Endothelial cell (in vitro differentiated cells): ENCODE measurements around the gene CUX1. TPM values are rescaled to one million over a fixed set of nuclear protein-coding genes. Genes with fewer than 3 reads are reported as not detected.

Experiments used
- DNase-seq: peaks from one replicate; pipeline ENCODE4 v3.0.0; 2021; ENCODE audit warnings: low spot score
- H3K27ac Mint-ChIP-seq: one replicate; pipeline ENCODE4 v1.8.0; 2021; ENCODE audit warnings: mixed read lengths, inconsistent platforms; ENCODE audit not compliant: unreplicated experiment
- H3K27me3 Mint-ChIP-seq: one replicate; pipeline ENCODE4 v1.8.0; 2021; ENCODE audit warnings: mild to moderate bottlenecking, moderate library complexity, mixed read lengths, inconsistent platforms; ENCODE audit not compliant: unreplicated experiment
- H3K36me3 Mint-ChIP-seq: one replicate; pipeline ENCODE4 v1.8.0; 2021; ENCODE audit warnings: mild to moderate bottlenecking, low read depth, mixed read lengths, inconsistent platforms; ENCODE audit not compliant: unreplicated experiment
- H3K4me1 Mint-ChIP-seq: one replicate; pipeline ENCODE4 v1.8.0; 2021; ENCODE audit warnings: mild to moderate bottlenecking, mixed read lengths, inconsistent platforms; ENCODE audit not compliant: unreplicated experiment
- H3K4me3 Mint-ChIP-seq: one replicate; pipeline ENCODE4 v1.8.0; 2021; ENCODE audit warnings: mild to moderate bottlenecking, mixed read lengths, inconsistent platforms; ENCODE audit not compliant: unreplicated experiment
- H3K9me3 Mint-ChIP-seq: one replicate; pipeline ENCODE4 v1.8.0; 2021; ENCODE audit warnings: mixed read lengths, inconsistent platforms; ENCODE audit not compliant: unreplicated experiment
- total RNA-seq: library from RNA; stranded (reverse); fragmentation: NEBNext Ultra II Directional; extraction: Animal tissue kit (Norgen Biotek cat#: 25700); gene quantifications from one replicate; pipeline ENCODE4 v1.2.1, GENCODE V29; 2021; ENCODE audit not compliant: unreplicated experiment
- TF ChIP-seq, protein P1 (sequence below): fragments of 200-600 bp; sonication (generic); IDR thresholded peaks from one replicate; pipeline ENCODE4 v1.5.0; 2021; ENCODE audit warnings: antibody characterized with exemption; ENCODE audit not compliant: unreplicated experiment

CUX1 gene
- total RNA-seq, 1 donor from 2014 or later = 43.7 TPM

DNA sequence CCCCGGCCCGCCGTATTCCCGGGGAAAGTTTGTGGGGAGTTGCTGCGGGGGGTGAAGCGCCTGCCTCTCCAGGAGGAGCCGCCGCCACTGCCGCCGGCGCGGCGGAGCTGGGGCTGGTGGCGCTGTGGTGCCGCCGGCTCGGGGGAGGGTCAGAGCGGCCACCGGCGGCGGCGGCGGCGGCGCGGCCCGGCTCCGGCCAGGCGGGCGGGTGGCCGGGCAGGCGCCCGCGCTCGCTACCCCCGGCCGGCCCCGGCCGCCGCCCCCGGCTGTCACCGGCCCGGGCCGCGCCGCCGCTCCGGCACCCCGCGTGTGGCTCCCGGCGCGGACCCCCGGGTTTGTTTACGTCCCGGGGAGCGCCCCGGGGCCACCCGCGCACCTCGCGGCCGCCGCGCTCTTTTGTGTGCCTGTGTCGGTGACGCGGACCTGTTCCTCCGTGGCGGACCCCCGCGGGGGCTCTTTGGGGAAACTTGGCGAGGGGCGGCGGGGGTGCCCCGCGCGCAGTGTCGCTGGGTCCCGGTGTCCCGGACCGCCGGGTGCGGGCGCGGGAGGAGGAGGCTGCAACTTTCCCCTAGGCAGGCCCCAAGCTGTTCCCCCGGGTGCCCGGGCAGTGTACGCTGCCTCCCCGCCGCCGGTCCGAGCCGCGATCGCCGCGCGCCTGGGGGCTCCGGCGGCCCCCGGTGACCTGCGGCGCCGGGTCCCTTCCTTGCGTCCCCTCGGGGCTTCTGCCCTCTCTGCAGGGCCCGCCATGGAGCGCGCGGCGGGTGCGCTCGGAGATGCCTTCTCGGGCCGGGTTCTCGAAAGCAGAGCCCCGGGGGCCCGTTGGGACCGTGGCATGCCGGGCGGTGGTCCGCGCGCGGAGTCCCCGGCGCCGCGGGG is 593 bp upstream of the CUX1 start:
- Mint-ChIP-seq H3K4me3 (no peak overlapping the region), H3K4me1 (peaks cover 12% of the 10 kb centered on the region), H3K36me3 (no peaks in the 10 kb centered on the region), H3K9me3 (no peaks in the 10 kb centered on the region), H3K27me3 (peaks cover 5% of the 10 kb centered on the region), H3K27ac (no peak overlapping the region)
- TF ChIP-seq, protein P1, sequence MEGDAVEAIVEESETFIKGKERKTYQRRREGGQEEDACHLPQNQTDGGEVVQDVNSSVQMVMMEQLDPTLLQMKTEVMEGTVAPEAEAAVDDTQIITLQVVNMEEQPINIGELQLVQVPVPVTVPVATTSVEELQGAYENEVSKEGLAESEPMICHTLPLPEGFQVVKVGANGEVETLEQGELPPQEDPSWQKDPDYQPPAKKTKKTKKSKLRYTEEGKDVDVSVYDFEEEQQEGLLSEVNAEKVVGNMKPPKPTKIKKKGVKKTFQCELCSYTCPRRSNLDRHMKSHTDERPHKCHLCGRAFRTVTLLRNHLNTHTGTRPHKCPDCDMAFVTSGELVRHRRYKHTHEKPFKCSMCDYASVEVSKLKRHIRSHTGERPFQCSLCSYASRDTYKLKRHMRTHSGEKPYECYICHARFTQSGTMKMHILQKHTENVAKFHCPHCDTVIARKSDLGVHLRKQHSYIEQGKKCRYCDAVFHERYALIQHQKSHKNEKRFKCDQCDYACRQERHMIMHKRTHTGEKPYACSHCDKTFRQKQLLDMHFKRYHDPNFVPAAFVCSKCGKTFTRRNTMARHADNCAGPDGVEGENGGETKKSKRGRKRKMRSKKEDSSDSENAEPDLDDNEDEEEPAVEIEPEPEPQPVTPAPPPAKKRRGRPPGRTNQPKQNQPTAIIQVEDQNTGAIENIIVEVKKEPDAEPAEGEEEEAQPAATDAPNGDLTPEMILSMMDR = no peak
- DNase-seq = peak; percentile 62

DNA sequence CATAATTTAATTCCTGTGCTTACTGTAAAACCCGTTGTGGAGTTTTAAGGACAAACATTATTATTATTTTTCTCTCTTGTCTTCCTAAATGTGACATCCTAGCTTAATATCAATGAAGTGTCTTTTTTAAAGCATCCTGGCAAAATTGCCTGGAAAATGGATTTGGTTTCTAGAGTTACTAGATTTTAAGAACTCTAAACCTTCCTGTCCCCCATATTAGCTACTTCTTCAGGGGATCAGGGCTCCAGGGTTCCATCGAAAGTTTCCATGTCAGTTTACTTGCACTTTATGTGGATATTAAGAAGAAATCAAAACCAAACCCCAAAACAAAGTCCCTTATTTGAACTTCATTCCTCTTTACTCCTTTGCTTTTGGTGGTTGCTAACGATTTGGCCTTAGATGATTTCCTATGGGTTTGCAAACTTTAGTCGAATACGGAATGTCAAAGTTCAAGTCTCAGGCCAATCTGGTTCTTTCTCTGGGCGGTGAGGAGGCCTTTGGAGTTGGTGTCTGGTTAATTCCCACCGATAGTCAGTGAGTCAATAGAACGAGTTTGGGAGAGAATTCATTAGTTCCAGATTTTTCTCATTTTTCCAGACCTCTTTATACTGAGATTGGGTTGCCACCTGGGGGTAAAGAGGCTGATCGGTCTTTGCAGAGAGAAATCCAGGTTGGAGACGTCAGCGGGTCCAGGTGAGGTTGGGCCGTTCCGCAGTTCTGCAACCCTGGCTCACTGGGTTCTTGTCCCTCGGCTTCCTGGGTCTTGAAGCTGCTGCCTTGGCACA is 1.1 kb downstream of the CUX1 start:
- H3K27me3 Mint-ChIP-seq = peaks cover 5% of the 10 kb centered on the region
- H3K4me3 Mint-ChIP-seq = peak overlapping the region; percentile 89
- TF ChIP-seq, protein P1 = no peak
- H3K27ac Mint-ChIP-seq = no peak overlapping the region
- H3K4me1 Mint-ChIP-seq = peaks cover 12% of the 10 kb centered on the region
- H3K36me3 Mint-ChIP-seq = no peaks in the 10 kb centered on the region
- H3K9me3 Mint-ChIP-seq = no peaks in the 10 kb centered on the region
- DNase-seq = no peak

DNA sequence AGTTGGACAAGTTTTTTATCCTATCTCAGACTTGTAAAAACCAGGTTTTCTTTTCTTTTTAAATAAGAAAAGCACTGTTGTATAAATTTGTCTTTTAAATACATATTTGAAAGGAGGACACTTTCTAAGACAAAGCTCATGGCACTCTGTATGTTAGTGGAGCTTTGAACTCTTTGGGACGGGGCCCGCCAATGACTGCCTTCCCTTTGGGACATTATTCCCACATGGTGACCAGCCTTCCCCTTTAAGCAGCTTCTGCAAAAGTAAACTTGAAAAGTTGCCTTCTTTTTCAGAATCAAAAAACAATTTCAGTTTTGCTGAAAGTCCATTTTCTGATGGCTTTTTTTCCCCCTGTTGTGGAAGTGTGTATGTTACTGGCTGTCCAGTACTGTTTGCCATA is 1.8 kb downstream of the CUX1 start:
- DNase-seq = no peak
- no peak overlapping the region for H3K27ac Mint-ChIP-seq

DNA sequence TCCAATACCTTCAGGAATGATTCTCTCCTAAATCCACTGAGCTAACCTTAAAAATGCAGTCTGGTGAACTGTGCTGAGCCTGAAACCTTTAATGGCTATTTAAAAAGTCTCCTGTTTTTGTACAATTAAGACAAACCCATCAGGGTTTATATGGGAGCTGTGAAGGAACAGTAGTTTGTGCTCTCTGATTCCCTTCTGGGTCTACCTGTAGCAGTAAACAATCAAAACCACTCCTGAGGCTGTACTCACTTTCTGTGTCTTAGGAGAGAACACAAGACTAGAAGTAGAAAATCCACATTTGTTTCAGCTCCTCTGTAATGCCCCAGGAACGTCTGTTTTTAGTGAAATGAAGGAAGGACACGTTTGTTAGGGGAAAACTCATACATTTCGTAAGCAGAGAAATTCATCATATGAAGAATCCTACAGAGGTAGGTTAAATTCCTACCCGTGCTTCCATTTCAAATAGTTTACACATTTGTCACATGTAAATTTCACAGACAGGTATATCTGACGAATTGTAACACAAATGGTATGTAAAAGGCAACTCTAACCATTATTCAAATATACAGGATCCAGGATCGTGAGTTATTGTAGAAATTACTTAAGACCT is 2.6 kb downstream of the CUX1 start:
- Mint-ChIP-seq H3K36me3 (no peaks in the 10 kb centered on the region), H3K4me3 (no peak overlapping the region), H3K9me3 (no peaks in the 10 kb centered on the region), H3K27me3 (no peaks in the 10 kb centered on the region), H3K27ac (no peak overlapping the region), H3K4me1 (peaks cover 8% of the 10 kb centered on the region)
- TF ChIP-seq, protein P1 = no peak
- no peak for DNase-seq

More for the DNA sequence above, 1.8 kb downstream of the CUX1 start:
- H3K4me3 Mint-ChIP-seq = no peak overlapping the region
- no peaks in the 10 kb centered on the region for H3K9me3 Mint-ChIP-seq
- peaks cover 12% of the 10 kb centered on the region for H3K4me1 Mint-ChIP-seq
- no peaks in the 10 kb centered on the region for H3K36me3 Mint-ChIP-seq
- H3K27me3 Mint-ChIP-seq = peaks cover 5% of the 10 kb centered on the region
- TF ChIP-seq, protein P1 = no peak
